IPS-20b (cell line): ENCODE results near the gene KIF5A.
A peak's percentile ranks its signal among the peaks of the same experiment; 100 is the strongest.

Source experiments
- H3K27ac ChIP-seq: one replicate; pipeline ENCODE4 v1.5.1; 2013; ENCODE audit warnings: low read length
- H3K27me3 ChIP-seq: 2 replicates; pipeline ENCODE4 v1.6.1; 2013; ENCODE audit warnings: mild to moderate bottlenecking, low read length, inconsistent platforms; ENCODE audit not compliant: insufficient read depth
- H3K36me3 ChIP-seq: 2 replicates; pipeline ENCODE4 v1.6.1; 2013; ENCODE audit warnings: low read depth, mild to moderate bottlenecking, inconsistent platforms, low read length, moderate library complexity; ENCODE audit not compliant: insufficient read depth
- H3K4me1 ChIP-seq: 2 replicates; pipeline ENCODE4 v1.6.1; 2013; ENCODE audit warnings: mild to moderate bottlenecking, control low read depth, inconsistent platforms, low read length, moderate library complexity; ENCODE audit not compliant: insufficient read depth
- H3K4me3 ChIP-seq: 2 replicates; pipeline ENCODE4 v1.5.1; 2013; ENCODE audit warnings: mild to moderate bottlenecking, low read length, inconsistent platforms
- H3K9ac ChIP-seq: 2 replicates; pipeline ENCODE4 v1.6.1; 2013; ENCODE audit warnings: low read depth, mild to moderate bottlenecking, inconsistent platforms, low read length, moderate library complexity
- H3K9me3 ChIP-seq: 2 replicates; pipeline ENCODE4 v1.6.1; 2013; ENCODE audit warnings: mild to moderate bottlenecking, low read depth, low read length, inconsistent platforms; ENCODE audit not compliant: insufficient read depth

Gene KIF5A

GRCh38 chr12:57607958-57608663 lies 58.3 kb downstream of the KIF5A start:
- Histone ChIP-seq H3K9ac (no peak overlapping the region), H3K9me3 (no peaks in the 10 kb centered on the region), H3K4me3 (no peak overlapping the region), H3K36me3 (peaks cover 13% of the 10 kb centered on the region; the same call in 1 of the 2 replicates), H3K27ac (no peak overlapping the region), H3K4me1 (peaks cover 19% of the 10 kb centered on the region; the same call in 1 of the 2 replicates), H3K27me3 (peaks cover 28% of the 10 kb centered on the region)

- no peak overlapping the region for H3K27ac ChIP-seq
- peaks cover 11% of the 10 kb centered on the region; the same call in 1 of the 2 replicates for H3K4me1 ChIP-seq
- H3K9ac ChIP-seq: no peak overlapping the region; the same call in 1 of the 2 replicates
- peak overlapping the region; percentile 78 for H3K4me3 ChIP-seq
- peaks cover 13% of the 10 kb centered on the region; the same call in 1 of the 2 replicates for H3K36me3 ChIP-seq
- H3K27me3 ChIP-seq: peaks cover 37% of the 10 kb centered on the region
- no peaks in the 10 kb centered on the region for H3K9me3 ChIP-seq
Measured at GRCh38 chr12:57609101-57609780, 59.4 kb downstream of the KIF5A start.

GRCh38 chr12:57609781-57610553 lies 60.1 kb downstream of the KIF5A start:
- Histone ChIP-seq H3K9ac (0 out of 2 replicates have a peak overlapping the region, but pooled peaks have one; percentile 6), H3K27ac (no peak overlapping the region), H3K9me3 (no peaks in the 10 kb centered on the region), H3K4me1 (peaks cover 11% of the 10 kb centered on the region; the same call in 1 of the 2 replicates), H3K4me3 (peak overlapping the region; percentile 78), H3K27me3 (peaks cover 44% of the 10 kb centered on the region), H3K36me3 (peaks cover 13% of the 10 kb centered on the region; the same call in 1 of the 2 replicates)

DNA sequence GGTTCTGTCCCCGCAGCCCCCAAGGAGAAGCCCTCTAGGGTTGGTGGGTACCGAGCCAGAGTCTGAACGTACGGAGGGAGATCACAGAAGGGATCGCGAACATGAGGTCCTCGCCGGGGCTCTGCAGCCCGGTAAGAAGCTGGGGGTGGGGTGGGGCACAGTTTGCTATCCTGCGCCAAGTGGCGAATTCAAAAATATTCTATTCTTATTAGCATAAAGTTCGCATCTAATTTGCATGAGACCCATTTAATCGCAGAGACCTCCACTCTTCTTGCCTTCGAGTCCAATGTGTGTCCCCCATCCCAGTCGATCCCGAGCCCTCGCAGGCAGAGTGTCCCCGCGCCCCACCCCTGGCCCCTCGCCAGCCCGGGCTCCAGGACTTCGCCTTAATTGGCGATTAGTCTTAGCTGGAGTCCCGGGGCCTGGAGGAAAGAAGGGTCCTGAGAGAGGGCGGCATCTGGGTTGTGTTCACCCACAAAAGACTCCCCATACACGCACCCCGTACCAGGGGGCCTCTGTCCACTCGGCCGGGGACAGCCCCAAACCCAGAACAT lies 60.8 kb downstream of the KIF5A start:
- H3K27ac ChIP-seq: no peak overlapping the region
- no peaks in the 10 kb centered on the region for H3K9me3 ChIP-seq
- H3K9ac ChIP-seq: peak overlapping the region; percentile 65; the same call in 1 of the 2 replicates
- H3K4me1 ChIP-seq: peaks cover 9% of the 10 kb centered on the region; the same call in 1 of the 2 replicates
- H3K27me3 ChIP-seq: peaks cover 51% of the 10 kb centered on the region
- peaks cover 13% of the 10 kb centered on the region; the same call in 1 of the 2 replicates for H3K36me3 ChIP-seq
- H3K4me3 ChIP-seq: peak overlapping the region; percentile 78

- Histone ChIP-seq H3K4me3 (peak within 1 kb of the TSS; percentile 78), H3K36me3 (peaks cover 13% of the 10 kb centered on the region; the same call in 1 of the 2 replicates), H3K9ac (peak within 1 kb of the TSS; percentile 65; the same call in 1 of the 2 replicates), H3K27ac (no peak within 1 kb of the TSS), H3K4me1 (peaks cover 8% of the 10 kb centered on the region; the same call in 1 of the 2 replicates), H3K9me3 (no peaks in the 10 kb centered on the region), H3K27me3 (peaks cover 57% of the 10 kb centered on the region)
Measured at GRCh38 chr12:57611108-57611826, 61.4 kb downstream of the KIF5A start, which contains the start of gene ARHGEF25. Gene ARHGEF25, plus strand, starts transcription at chr12:57611435. Its CDS starts 460 bp downstream, at chr12:57611895.

DNA sequence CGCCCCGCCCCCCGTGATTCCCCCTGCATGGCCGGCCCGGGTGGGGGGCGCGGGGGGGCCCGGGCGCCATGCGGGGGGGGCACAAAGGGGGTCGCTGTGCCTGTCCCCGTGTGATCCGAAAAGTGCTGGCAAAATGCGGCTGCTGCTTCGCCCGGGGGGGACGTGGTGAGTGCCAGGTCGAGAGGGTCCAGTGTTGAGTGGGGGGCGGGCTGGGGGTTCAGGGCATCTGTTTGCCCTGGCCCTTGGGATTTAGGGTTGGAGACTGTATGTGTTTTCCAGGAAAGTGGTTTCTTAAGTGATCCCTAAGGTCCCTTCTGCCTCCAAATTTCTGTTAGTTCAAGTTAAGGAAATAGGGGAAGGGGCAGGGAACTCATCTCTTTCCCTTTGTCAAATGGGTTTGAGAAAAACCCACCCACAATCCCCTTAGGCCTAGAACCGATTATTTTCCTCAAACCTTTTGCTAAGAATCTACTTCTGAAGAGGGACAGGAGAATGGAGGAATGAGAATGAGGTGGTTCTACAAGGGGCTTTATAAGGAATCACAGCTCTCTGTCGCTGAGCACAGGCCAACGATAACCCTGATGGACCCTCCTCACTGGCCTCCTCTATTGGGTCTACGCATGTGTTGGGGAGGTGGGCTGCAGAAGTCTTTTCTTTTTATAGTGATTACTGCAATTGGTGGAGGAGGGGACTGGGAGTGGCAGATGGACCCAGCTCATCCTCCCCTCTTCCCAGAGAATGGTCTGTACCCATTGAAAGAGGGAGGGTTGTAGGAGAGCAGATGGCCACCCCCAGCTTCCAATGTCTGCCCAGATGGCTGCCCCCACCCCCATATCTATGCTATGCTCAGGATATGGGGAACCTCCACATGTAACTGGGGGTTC lies 62.2 kb downstream of the KIF5A start:
- Histone ChIP-seq H3K36me3 (peaks cover 13% of the 10 kb centered on the region; the same call in 1 of the 2 replicates), H3K27ac (no peak overlapping the region), H3K27me3 (peaks cover 65% of the 10 kb centered on the region), H3K9ac (peak overlapping the region; percentile 65; the same call in 1 of the 2 replicates), H3K9me3 (no peaks in the 10 kb centered on the region), H3K4me3 (peak overlapping the region; percentile 78), H3K4me1 (peaks cover 8% of the 10 kb centered on the region; the same call in 1 of the 2 replicates)

DNA sequence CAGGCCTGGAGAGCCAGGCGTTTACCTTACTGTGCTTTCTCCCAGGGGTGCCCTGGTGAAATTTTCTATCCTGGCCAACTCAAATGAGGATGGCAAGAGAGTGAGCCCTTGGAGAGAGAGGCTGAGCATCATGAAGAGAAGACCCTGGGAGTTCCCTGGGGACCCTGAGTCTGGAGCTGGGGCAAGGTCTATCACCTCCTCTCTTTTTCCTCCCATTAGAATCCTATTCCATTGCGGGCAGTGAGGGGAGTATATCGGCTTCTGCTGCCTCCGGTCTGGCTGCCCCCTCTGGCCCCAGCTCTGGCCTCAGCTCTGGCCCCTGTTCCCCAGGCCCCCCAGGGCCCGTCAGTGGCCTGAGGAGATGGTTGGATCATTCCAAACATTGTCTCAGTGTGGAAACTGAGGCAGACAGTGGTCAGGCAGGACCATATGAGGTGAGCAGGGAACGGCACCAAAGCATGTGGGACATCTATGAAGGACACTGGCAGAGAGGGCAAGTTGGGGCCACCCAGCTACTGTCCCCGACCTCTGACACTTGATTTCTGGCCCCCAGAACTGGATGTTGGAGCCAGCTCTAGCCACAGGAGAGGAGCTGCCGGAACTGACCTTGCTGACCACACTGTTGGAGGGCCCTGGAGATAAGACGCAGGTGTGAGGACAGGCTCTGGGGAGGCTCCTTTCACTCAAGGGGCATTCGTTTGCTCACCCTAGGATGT lies 63.0 kb downstream of the KIF5A start:
- H3K9ac ChIP-seq: no peak overlapping the region
- peak overlapping the region; percentile 78; the same call in 1 of the 2 replicates for H3K4me3 ChIP-seq

GRCh38 chr12:57613427-57614109 lies 63.7 kb downstream of the KIF5A start:
- Histone ChIP-seq H3K27ac (no peak overlapping the region), H3K9me3 (no peaks in the 10 kb centered on the region), H3K36me3 (peaks cover 3% of the 10 kb centered on the region; the same call in 1 of the 2 replicates), H3K4me1 (peaks cover 8% of the 10 kb centered on the region; the same call in 1 of the 2 replicates), H3K4me3 (no peak overlapping the region; the same call in 1 of the 2 replicates), H3K27me3 (peaks cover 80% of the 10 kb centered on the region), H3K9ac (no peak overlapping the region)

More for the DNA sequence above, 63.0 kb downstream of the KIF5A start:
- Histone ChIP-seq H3K27me3 (peaks cover 73% of the 10 kb centered on the region), H3K9me3 (no peaks in the 10 kb centered on the region), H3K4me1 (peaks cover 8% of the 10 kb centered on the region; the same call in 1 of the 2 replicates), H3K36me3 (peaks cover 7% of the 10 kb centered on the region; the same call in 1 of the 2 replicates), H3K27ac (no peak overlapping the region)
